Heart left ventricle (tissue), 13 donors: ENCODE results near the gene STEAP1B.
"Not testable (repeated sequence)": the region's sequence is repeated elsewhere in the genome, so short reads cannot be mapped to it uniquely, and the experiment has no call there.

Experiments
- POLR2A ChIP-seq, 2 donors: fragments of 450-650 bp; IDR thresholded peaks; one replicate each; pipeline ENCODE4 v1.6.1; 2017; ENCODE audit warnings: antibody characterized with exemption in 2 of 2, mild to moderate bottlenecking in 2 of 2, moderate library complexity in 2 of 2
- TF ChIP-seq, protein P1 (sequence below), 12 donors: fragments of 200-600 bp; sonication (generic) in 4 of 12; IDR thresholded peaks; one replicate each; pipeline versions ENCODE4 v1.5.0 to v1.8.0; 2018 to 2022; ENCODE audit warnings: antibody characterized with exemption in 12 of 12, mild to moderate bottlenecking in 5 of 12
- donor health status: ischemic (EF 13 %, LVEDD 7.1; RV severe dilation, severe dysfunction).
- donor health status: DM: no; HTN: yes; CAD: no.
- donor health status: DM: no; HTN: no; CAD: no.
- donor health status: ischemic (EF 25% LVEDD 6.9; RV normal size, moderate dysfunction).
- donor health status: ischemic (EF 25% LVEDD 5.7; RV mildly dilated, moderate dysfunction).
- donor health status: ischemic (EF 35%, LVEDD 5.7; RV mildly dilated, moderate dysfunction).
- donor health status: nonischemic (EF 11% LVEDD 7.7; RV severe dilation, severe dysfunction).
- donor health status: DM: yes; HTN: yes; CAD: no.
- donor health status: PGD.
- donor health status: ischemic (EF 29% LVEDD 5.4; RV normal size, mild dysfunction).
- donor health status: nonischemic (EF 23%, LVEDD 6.1; RV moderate dilation, normal function).

GRCh38 chr7:22496912-22497311, 3.1 kb downstream of the STEAP1B start:
- not testable (repeated sequence) for TF ChIP-seq POLR2A (IDR thresholded peaks at IDR 0.05)
- TF ChIP-seq, protein P1, sequence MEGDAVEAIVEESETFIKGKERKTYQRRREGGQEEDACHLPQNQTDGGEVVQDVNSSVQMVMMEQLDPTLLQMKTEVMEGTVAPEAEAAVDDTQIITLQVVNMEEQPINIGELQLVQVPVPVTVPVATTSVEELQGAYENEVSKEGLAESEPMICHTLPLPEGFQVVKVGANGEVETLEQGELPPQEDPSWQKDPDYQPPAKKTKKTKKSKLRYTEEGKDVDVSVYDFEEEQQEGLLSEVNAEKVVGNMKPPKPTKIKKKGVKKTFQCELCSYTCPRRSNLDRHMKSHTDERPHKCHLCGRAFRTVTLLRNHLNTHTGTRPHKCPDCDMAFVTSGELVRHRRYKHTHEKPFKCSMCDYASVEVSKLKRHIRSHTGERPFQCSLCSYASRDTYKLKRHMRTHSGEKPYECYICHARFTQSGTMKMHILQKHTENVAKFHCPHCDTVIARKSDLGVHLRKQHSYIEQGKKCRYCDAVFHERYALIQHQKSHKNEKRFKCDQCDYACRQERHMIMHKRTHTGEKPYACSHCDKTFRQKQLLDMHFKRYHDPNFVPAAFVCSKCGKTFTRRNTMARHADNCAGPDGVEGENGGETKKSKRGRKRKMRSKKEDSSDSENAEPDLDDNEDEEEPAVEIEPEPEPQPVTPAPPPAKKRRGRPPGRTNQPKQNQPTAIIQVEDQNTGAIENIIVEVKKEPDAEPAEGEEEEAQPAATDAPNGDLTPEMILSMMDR (IDR thresholded peaks at IDR 0.05) = not testable (repeated sequence)
